OCI-LY3 (cell line): ENCODE results near the gene LRRN2.

ENCODE experiments used
- EZH2phosphoT487 ChIP-seq: fragments of 200-600 bp; shearing (Covaris generic); IDR thresholded peaks from 2 replicates; pipeline ENCODE4 v1.6.1; 2018; ENCODE audit warnings: antibody characterized with exemption, mixed run types, low read depth
- TF ChIP-seq, protein P1 (sequence below): fragments of 200-600, 300-600 bp; sonication (generic); IDR thresholded peaks from 2 replicates; pipeline ENCODE4 v1.5.1; 2014; ENCODE audit warnings: antibody characterized with exemption, low read length, low read depth

DNA sequence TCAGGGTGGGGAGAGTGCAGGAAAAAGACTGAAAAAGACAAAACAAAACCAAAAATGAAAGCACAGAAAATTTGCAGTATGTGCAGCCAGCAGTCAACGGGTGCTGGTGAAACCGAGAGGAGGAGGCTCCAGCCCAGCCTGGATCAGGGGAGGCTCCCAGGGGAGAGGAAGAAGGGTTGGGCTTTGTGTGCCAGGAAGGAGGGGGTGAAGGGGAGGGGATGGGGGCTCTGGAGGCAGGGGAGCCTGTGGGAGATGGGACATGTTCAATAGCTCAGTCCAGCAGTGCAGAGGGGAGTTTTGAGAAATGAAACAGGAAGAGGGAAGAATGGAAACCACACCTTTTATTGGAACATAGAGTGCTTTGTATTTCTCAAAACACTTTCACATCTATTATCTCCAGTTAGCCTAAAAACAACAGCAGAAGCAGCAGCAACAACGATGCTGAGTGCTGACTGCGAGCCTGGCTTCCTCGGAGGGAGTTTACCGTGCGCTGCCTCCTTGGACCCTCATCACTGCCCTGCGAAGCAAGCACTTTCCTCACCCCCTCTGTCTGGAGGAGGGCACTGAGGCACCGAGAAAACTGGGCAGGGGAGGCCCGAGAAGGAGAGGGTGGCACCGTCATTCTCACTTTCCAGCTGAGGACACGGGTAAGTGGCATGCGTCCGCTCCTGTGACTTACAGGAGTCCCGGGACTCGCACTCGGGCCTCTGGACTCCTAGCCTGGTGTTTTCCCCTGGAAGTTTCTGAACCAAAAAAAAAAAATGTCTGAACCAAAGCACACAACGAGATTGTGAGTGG is 106.5 kb downstream of the LRRN2 start:
- TF ChIP-seq, protein P1, sequence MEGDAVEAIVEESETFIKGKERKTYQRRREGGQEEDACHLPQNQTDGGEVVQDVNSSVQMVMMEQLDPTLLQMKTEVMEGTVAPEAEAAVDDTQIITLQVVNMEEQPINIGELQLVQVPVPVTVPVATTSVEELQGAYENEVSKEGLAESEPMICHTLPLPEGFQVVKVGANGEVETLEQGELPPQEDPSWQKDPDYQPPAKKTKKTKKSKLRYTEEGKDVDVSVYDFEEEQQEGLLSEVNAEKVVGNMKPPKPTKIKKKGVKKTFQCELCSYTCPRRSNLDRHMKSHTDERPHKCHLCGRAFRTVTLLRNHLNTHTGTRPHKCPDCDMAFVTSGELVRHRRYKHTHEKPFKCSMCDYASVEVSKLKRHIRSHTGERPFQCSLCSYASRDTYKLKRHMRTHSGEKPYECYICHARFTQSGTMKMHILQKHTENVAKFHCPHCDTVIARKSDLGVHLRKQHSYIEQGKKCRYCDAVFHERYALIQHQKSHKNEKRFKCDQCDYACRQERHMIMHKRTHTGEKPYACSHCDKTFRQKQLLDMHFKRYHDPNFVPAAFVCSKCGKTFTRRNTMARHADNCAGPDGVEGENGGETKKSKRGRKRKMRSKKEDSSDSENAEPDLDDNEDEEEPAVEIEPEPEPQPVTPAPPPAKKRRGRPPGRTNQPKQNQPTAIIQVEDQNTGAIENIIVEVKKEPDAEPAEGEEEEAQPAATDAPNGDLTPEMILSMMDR, result no peak
- no peak for TF ChIP-seq EZH2phosphoT487
